Activated naive CD8-positive, alpha-beta T cell treated with anti-CD3 and anti-CD28 coated beads for 36 hours (primary cell): ENCODE data around the gene NSUN3. TPM values are rescaled to one million over a fixed set of nuclear protein-coding genes. Genes with fewer than 3 reads are reported as not detected.

Source experiments
- DNase-seq: peaks from one replicate; pipeline ENCODE4 v3.0.0; 2021
- H3K27ac Mint-ChIP-seq: one replicate; pipeline ENCODE4 v1.8.0; 2022; ENCODE audit warnings: mild to moderate bottlenecking, moderate library complexity, mixed read lengths
- H3K27me3 Mint-ChIP-seq: one replicate; pipeline ENCODE4 v1.8.0; 2022; ENCODE audit warnings: mild to moderate bottlenecking, mixed read lengths
- H3K36me3 Mint-ChIP-seq: one replicate; pipeline ENCODE4 v1.8.0; 2021; ENCODE audit warnings: mild to moderate bottlenecking, mixed read lengths
- H3K4me1 Mint-ChIP-seq: one replicate; pipeline ENCODE4 v1.8.0; 2021; ENCODE audit warnings: mixed read lengths
- H3K4me3 Mint-ChIP-seq: one replicate; pipeline ENCODE4 v1.8.0; 2022; ENCODE audit warnings: mild to moderate bottlenecking, moderate library complexity, mixed read lengths
- H3K9me3 Mint-ChIP-seq: one replicate; pipeline ENCODE4 v1.8.0; 2022; ENCODE audit warnings: mixed read lengths
- total RNA-seq, 2 experiments: library from RNA; stranded (reverse); gene quantifications; one replicate each; pipeline ENCODE4 v1.2.3, GENCODE V29; 2021

Gene NSUN3
- total RNA-seq, 2 experiments from 2014 or later = 13.2 to 13.5 TPM

DNA sequence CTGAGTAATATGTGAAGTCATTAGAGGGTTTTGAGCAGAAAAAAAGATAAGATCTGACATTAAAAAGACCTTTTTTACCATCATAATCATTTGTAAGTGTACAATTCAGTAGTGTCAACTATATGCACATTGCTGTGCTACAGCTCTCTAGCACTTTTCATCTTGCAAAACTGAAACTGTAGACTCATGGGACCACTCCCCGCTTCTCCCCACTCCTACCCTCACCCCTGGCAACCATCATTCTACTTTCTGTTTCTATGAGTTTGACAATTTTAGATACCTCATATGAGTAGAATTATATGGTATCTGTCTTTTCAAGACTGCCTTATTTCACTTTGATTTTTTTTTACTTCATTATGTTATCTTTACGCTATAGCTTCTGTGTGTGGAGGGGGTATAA is 112.8 kb downstream of the NSUN3 start:
- Mint-ChIP-seq H3K9me3 (no peaks in the 10 kb centered on the region), H3K36me3 (no peaks in the 10 kb centered on the region), H3K4me3 (no peak overlapping the region), H3K27ac (no peak overlapping the region), H3K4me1 (no peaks in the 10 kb centered on the region), H3K27me3 (peaks cover 7% of the 10 kb centered on the region)
- DNase-seq = no peak

- Mint-ChIP-seq H3K27me3 (peaks cover 8% of the 10 kb centered on the region), H3K4me1 (no peaks in the 10 kb centered on the region), H3K36me3 (no peaks in the 10 kb centered on the region), H3K9me3 (no peaks in the 10 kb centered on the region), H3K4me3 (no peak overlapping the region), H3K27ac (no peak overlapping the region)
- DNase-seq = no peak
These were observed 114.3 kb downstream of the NSUN3 start for GRCh38 chr3:94176988-94177745.

Other genes starting within 250 kb of the NSUN3 start
- gene PROS1, start 89.2 kb upstream of the NSUN3 start, total RNA-seq = under 1 TPM; 0.32 to 0.43 TPM
- 10 to 100 TPM; 10.5 to 10.7 TPM for gene ARL13B, start 82.9 kb upstream of the NSUN3 start, total RNA-seq
- gene STX19, start 34.5 kb upstream of the NSUN3 start, total RNA-seq = not detected
- 1 to 10 TPM; 6.6 to 7.1 TPM for gene DHFR2, start 145 bp upstream of the NSUN3 start, total RNA-seq